Ovary (tissue), 9 donors: ENCODE measurements around the gene RGS3. TPM values are rescaled to one million over a fixed set of nuclear protein-coding genes. Genes with fewer than 3 reads are reported as not detected.

Experiments
- DNase-seq, 5 donors: peaks; one replicate each; pipeline ENCODE4 v3.0.0-alpha.2; 2019 to 2020
- H3K27ac ChIP-seq, 2 donors: fragments of 200-600 bp; one replicate each; pipeline versions ENCODE4 v1.5.1 to v1.8.0; 2019 to 2022
- H3K27me3 ChIP-seq: fragments of 200-600 bp; one replicate; pipeline ENCODE4 v1.8.0; 2022
- H3K36me3 ChIP-seq: fragments of 200-600 bp; sonication (generic); one replicate; pipeline ENCODE4 v1.5.1; 2019
- H3K4me1 ChIP-seq: one replicate; pipeline ENCODE4 v1.8.1; 2013; ENCODE audit warnings: mild to moderate bottlenecking, moderate library complexity; ENCODE audit not compliant: insufficient read depth
- H3K4me3 ChIP-seq: fragments of 200-600 bp; sonication (generic); one replicate; pipeline ENCODE4 v1.5.1; 2017
- H3K9me3 ChIP-seq, 2 donors: fragments of 200-600 bp in 1 of 2; sonication (generic) in 1 of 2; one replicate each; pipeline versions ENCODE4 v1.5.1 to v1.8.1; 2013 to 2019; ENCODE audit warnings: mild to moderate bottlenecking in 1 of 2, moderate library complexity in 1 of 2
- CTCF ChIP-seq, 3 donors: fragments of 450-650 bp in 2 of 3; fragments of 200-600 bp in 1 of 3; IDR thresholded peaks; one replicate each; pipeline versions ENCODE4 v1.5.1 to v1.8.0; 2016 to 2022; ENCODE audit warnings: antibody characterized with exemption in 3 of 3, mild to moderate bottlenecking in 1 of 3
- EP300 ChIP-seq: sonication (generic); formaldehyde crosslinking; IDR thresholded peaks from one replicate; pipeline ENCODE4 v1.6.1; 2017; ENCODE audit warnings: antibody characterized with exemption
- POLR2A ChIP-seq: fragments of 450-650 bp; IDR thresholded peaks from one replicate; pipeline ENCODE4 v1.6.1; 2017; ENCODE audit warnings: antibody characterized with exemption, mild to moderate bottlenecking, moderate library complexity
- WGBS, 3 donors: extraction: QIAGEN DNeasy Blood & Tissue Kit in 1 of 3; methylation state at CpG; one replicate each; pipeline versions ENCODE4 v1.1.5 to v1.1.7; 2013 to 2017; 5-methylcytosine and 5-hydroxymethylcytosine counted together
- intact Hi-C, 4 donors: fragments of 100-400 bp; cut with DNase I; formaldehyde crosslinking; loops; one replicate each; pipeline versions ENCODE4 v1.11.0 to v1.15.1; 2022 to 2023
- polyA plus RNA-seq, 2 donors: library from polyadenylated mRNA; stranded (reverse); fragments of 200-250 nt in 1 of 2; fragments of 350-450 nt in 1 of 2; fragmentation: Illumina TruSeq in 1 of 2; extraction: RNeasy Lipid Tissue Mini Kit (QIAGEN cat#74804) in 1 of 2; gene quantifications; one replicate each; pipeline ENCODE4 v1.2.3, GENCODE V29; 2013 to 2014
- total RNA-seq, 7 donors: library from RNA; depleted of rRNA in 2 of 7; stranded (reverse); fragments of >200 nt in 2 of 7; fragmentation: NEBNext Ultra II Directional in 3 of 7; extraction: Animal tissue kit (Norgen Biotek cat#: 25700) in 3 of 7; gene quantifications; one replicate each; pipeline versions ENCODE4 v1.1.0 to v1.2.4, GENCODE V29; 2016 to 2023
- donor health status: DM: no; HTN: no; CAD: no; lungs with moderate emphysema.
- donor health status: DM: no; HTN: no; CAD: no.
- donor health status: Bipolar disorder and iron deficiency.
- donor health status: DM: yes; HTN: yes; CAD: no.
- donor health status: DM: no; HTN: no; CAD: no.
- donor health status: DM: yes; HTN: yes; CAD: no.

Gene RGS3
- total and polyA plus RNA-seq, 9 donors = 6.1 to 49.3 (median 15.4) TPM

- Histone ChIP-seq H3K36me3 (no peaks in the 10 kb centered on the region), H3K27ac (no peak overlapping the region)
These were observed 29.6 kb downstream of the RGS3 start for GRCh38 chr9:113493203-113493520.

GRCh38 chr9:113495526-113495925, 32.0 kb downstream of the RGS3 start:
- Histone ChIP-seq H3K4me1 (no peaks in the 10 kb centered on the region), H3K36me3 (no peaks in the 10 kb centered on the region), H3K27me3 (no peaks in the 10 kb centered on the region), H3K9me3 (no peaks in the 10 kb centered on the region), H3K27ac (no peak overlapping the region), H3K4me3 (no peak overlapping the region)
- no peak for TF ChIP-seq EP300
- TF ChIP-seq POLR2A = no peak
- TF ChIP-seq CTCF (IDR thresholded peaks at IDR 0.05) = no peak
- WGBS, 3 donors = 84 to 87% (median 86%) methylated on average over 3 of the region's 3 CpGs
- DNase-seq = no peak
- intact Hi-C loops = no loop called here

More at GRCh38 chr9:113493203-113493520, 29.6 kb downstream of the RGS3 start:
- Histone ChIP-seq H3K4me1 (no peaks in the 10 kb centered on the region), H3K27me3 (no peaks in the 10 kb centered on the region), H3K4me3 (no peak overlapping the region), H3K9me3 (no peaks in the 10 kb centered on the region)
- TF ChIP-seq POLR2A = no peak
- no peak for TF ChIP-seq EP300
- no peak for TF ChIP-seq CTCF (IDR thresholded peaks at IDR 0.05)
- DNase-seq = no peak
- intact Hi-C loops = no loop called here

- H3K4me1 ChIP-seq = no peaks in the 10 kb centered on the region
- no peak overlapping the region for H3K27ac ChIP-seq
- DNase-seq = no peak
- TF ChIP-seq POLR2A (no peak), CTCF (IDR thresholded peaks at IDR 0.05) (no peak), EP300 (no peak)
- H3K9me3 ChIP-seq = no peaks in the 10 kb centered on the region
- H3K27me3 ChIP-seq = no peaks in the 10 kb centered on the region
- no peaks in the 10 kb centered on the region for H3K36me3 ChIP-seq
- no peak overlapping the region for H3K4me3 ChIP-seq
- WGBS, 3 donors = 96 to 98% (median 97%) methylated on average over 9 of the region's 9 CpGs
- intact Hi-C loops = no loop called here
These were observed 33.5 kb downstream of the RGS3 start for GRCh38 chr9:113497051-113497450.

- H3K9me3 ChIP-seq = no peaks in the 10 kb centered on the region
- H3K27ac ChIP-seq = no peak overlapping the region
- H3K4me1 ChIP-seq = peaks cover 10% of the 10 kb centered on the region
- TF ChIP-seq POLR2A (no peak), CTCF (IDR thresholded peaks at IDR 0.05) (no peak), EP300 (no peak)
- no peak for DNase-seq
- no peaks in the 10 kb centered on the region for H3K36me3 ChIP-seq
- 94 to 95% (median 95%) methylated on average over 10 of the region's 10 CpGs for WGBS, 3 donors
- no peaks in the 10 kb centered on the region for H3K27me3 ChIP-seq
- intact Hi-C loops = no loop called here
- H3K4me3 ChIP-seq = no peak overlapping the region
These were observed 35.8 kb downstream of the RGS3 start for GRCh38 chr9:113499153-113499875.
